CD4-positive, alpha-beta T cell treated with Interleukin-21 for 1 hour (primary cell): ENCODE results near the gene TAAR5.
"Not testable (repeated sequence)": the region's sequence is repeated elsewhere in the genome, so short reads cannot be mapped to it uniquely, and the experiment has no call there.

Source experiments
- DNase-seq: peaks from one replicate; pipeline ENCODE4 v3.0.0-alpha.2; 2020

The TAAR5 gene

DNA sequence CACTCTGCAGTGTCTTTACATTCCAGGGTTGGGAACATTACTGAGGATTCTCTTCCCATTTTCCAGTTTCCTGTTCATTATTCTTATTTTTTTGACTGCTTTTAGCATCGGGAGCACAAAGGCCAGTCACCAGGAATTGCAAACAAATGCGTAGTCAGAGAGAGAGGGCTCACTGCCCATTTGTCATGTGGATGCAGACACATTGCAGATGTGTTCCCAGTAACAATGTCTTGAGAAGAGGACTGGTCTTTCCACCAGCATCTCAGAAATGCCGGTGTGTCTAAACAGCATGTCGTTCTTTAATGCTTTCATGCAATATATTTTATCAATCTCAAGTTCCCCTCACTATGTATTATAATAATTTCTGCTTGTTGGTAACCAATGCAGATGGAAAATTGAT lies 20.4 kb downstream of the TAAR5 start:
- DNase-seq = no peak

- DNase-seq = no peak
Measured at GRCh38 chr6:132568611-132569010, 20.9 kb downstream of the TAAR5 start.

- no peak for DNase-seq
Measured at GRCh38 chr6:132567566-132567965, 22.0 kb downstream of the TAAR5 start.

DNA sequence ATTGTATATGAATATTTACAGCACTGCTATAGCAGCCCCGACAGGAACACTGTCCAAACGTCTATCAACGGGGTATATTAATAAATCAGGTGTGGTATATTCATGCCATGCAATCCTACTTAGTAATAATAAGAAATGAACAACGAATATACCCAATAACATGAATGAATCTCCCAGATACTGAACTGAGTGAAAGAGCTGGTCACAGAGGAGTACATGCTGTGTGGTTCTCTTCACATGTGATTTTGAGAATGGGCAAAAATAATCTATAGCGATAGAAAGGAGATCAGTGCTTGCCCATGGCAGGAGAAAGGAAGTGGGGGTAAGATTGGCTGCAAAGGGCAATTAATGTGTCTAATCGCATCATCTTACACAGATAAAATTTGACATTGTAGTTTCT lies 23.1 kb downstream of the TAAR5 start:
- DNase-seq = no peak

DNA sequence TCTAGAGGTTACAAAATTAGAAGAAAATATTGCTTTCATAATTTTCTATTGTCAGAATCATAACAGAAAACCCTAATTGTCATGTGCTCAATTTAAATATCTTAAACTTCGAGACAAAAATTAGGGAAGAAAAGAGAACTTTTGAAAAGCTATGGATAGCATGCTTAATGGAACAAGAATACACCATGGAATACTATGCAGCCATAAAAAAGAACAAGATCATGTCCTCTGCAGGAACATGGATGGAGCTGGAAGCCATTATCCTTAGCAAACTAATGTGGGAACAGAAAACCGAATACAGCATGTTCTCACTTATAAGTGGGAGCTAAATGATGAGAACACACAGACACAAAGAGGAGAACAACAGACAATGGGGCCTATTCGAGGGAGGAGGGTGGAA lies 29.5 kb downstream of the TAAR5 start:
- DNase-seq = not testable (repeated sequence)

DNA sequence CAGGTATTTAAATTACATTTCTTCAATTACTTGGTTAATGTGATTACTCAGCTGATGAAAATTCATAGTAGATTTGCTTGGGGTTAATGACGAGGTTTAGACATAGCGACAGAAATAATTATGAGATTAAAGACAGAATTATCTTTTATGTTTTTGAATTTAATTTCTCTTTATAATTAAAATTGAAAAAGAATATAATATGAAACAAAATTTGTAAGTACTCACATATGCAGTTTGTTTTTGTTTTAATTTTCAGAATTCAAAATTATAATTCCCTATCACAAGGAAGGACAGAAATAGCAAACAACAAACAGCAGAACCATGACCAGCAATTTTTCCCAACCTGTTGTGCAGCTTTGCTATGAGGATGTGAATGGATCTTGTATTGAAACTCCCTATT lies 37.2 kb downstream of the TAAR5 start, which contains the start of gene TAAR8:
Gene TAAR8, plus strand, starts transcription at position 301 of the 400 bp plus-strand sequence. Its CDS starts 21 bp downstream, at position 322.
- no peak for DNase-seq

- no peak for DNase-seq
Measured at GRCh38 chr6:132551214-132551613, 38.3 kb downstream of the TAAR5 start.

DNA sequence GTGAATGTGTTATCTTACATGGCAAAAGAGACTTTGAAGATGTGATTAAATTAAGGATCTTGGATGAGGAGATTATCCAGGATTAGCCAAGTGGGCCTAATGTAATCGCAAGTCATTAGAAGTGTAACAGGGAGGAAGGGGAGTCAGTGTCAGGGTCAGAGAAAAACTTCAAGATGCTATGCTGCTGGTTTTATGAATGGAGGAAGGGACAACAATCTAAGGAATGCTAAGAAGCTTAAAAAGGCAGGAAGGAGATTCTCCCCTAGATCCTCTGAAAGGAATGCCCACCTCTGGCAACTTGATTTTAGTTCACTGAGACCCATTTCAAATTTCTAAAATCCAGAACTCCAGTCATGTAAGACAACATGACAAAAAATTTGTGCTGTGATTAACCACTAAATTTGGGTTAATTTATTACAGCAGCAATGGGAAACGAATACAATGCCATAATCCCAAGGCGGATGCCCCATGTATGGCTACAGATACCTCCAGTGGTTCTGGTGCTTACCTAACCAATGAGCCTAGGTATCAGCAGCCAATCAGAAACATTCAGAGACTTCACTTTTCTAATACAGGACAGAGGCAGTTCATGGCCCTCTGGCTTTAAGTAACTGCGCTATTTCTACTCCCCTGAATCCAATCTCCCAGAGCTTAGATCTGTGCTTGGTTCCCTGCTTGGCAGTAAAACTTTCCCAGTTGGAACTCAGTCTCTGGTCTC lies 40.6 kb downstream of the TAAR5 start:
- no peak for DNase-seq

DNA sequence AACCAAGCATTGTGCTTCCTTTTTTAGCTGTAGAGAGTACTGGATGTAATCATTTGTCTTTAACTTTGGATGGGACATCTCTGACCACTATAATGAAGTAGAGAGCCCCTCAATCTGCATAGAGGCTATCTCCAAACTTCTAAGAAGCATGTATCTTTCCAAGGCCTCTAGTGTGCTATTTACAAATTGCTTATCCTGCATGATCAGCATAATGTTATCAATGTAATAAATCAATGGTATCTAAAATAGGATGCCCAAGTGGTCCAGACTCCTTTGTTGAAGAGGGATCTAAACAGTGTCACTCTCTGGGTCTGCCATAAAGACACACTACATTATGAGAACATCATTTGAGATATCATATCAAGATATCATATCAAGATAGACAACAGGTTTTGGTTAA lies 44.7 kb downstream of the TAAR5 start:
- DNase-seq = no peak
